Measurements from ENCODE around the gene KCNK1. TPM values are rescaled to one million over a fixed set of nuclear protein-coding genes. Genes with fewer than 3 reads are reported as not detected.

The KCNK1 gene
- total and polyA plus RNA-seq, 2 of the 8 experiments (the other 6 are each of a cell fraction or from before 2014, with no cell fraction given), result 11.9 to 16.5 TPM

GRCh38 chr1:233652526-233652925, 38.6 kb downstream of the KCNK1 start:
- Histone ChIP-seq H3K18ac (ENCODE audit: extremely low read depth, low read length) (no peak overlapping the region), H3K27ac (ENCODE audit: low read depth, low read length) (no peak overlapping the region), H2BK15ac (ENCODE audit: low read length) (no peak overlapping the region), H3K23ac (ENCODE audit: insufficient read length) (no peak overlapping the region), H2BK20ac (ENCODE audit: low read length) (no peak overlapping the region), H3K36me3 (ENCODE audit: control insufficient read depth in 2 of 4, insufficient read depth in 4 of 4, low read length in 3 of 4) (no peaks in the 10 kb centered on the region), H4K20me1 (replicated peaks in 1 of 2; ENCODE audit: control insufficient read depth in 1 of 2, insufficient read depth in 2 of 2, low read length in 2 of 2) (peaks cover 0 to 2% of the 10 kb centered on the region in 2 experiments), H3K56ac (replicated peaks; ENCODE audit: insufficient read length, low read depth, low read length) (no peak overlapping the region), H2BK5ac (ENCODE audit: low read depth, low read length) (no peak overlapping the region), H2AK5ac (ENCODE audit: low read depth, low read length) (0 out of 2 replicates have a peak overlapping the region, but pooled peaks have one; percentile 29), H3K9ac (replicated peaks in 1 of 4; ENCODE audit: extremely low read depth in 1 of 4, low read depth in 3 of 4, low read length in 3 of 4) (no peak overlapping the region), H3K27me3 (replicated peaks in 1 of 4; ENCODE audit: control insufficient read depth in 3 of 4, extremely low read depth in 1 of 4, insufficient read depth in 3 of 4, low read length in 3 of 4) (no peaks in the 10 kb centered on the region), H3K9me3 (ENCODE audit: insufficient read depth in 2 of 2, low read depth in 1 of 2, low read length in 1 of 2) (peaks cover 0 to 4% of the 10 kb centered on the region in 2 experiments; a peak in 1 of 4 replicates), H4K5ac (ENCODE audit: insufficient read length, low read depth, low read length) (no peak overlapping the region), H2BK12ac (ENCODE audit: low read depth, low read length) (no peak overlapping the region), H3K4ac (replicated peaks; ENCODE audit: insufficient read length, low read depth, low read length) (no peak overlapping the region), H2BK120ac (replicated peaks; ENCODE audit: low read depth, low read length) (no peak overlapping the region), H2AFZ (ENCODE audit: low read length) (no peak overlapping the region), H3K14ac (ENCODE audit: insufficient read length) (no peak overlapping the region), H3K4me1 (replicated peaks in 1 of 4; ENCODE audit: control insufficient read depth in 3 of 4, insufficient read depth in 4 of 4, low read length in 3 of 4) (peaks cover 0 to 21% (median 6%) of the 10 kb centered on the region in 4 experiments; a peak in 6 of 7 replicates), H3K79me1 (ENCODE audit: low read depth, low read length) (no peaks in the 10 kb centered on the region), H3K4me3 (ENCODE audit: extremely low read depth in 1 of 4, insufficient read depth in 2 of 4, low read depth in 3 of 4, low read length in 4 of 4) (no peak overlapping the region), H3K4me2 (ENCODE audit: insufficient read depth in 1 of 2, low read depth in 2 of 2, low read length in 2 of 2) (no peak overlapping the region), H4K91ac (replicated peaks; ENCODE audit: insufficient read length, low read length) (no peak overlapping the region), H3K79me2 (ENCODE audit: control insufficient read depth in 1 of 2, insufficient read depth in 2 of 2, low read length in 2 of 2) (peaks cover 0 to 2% of the 10 kb centered on the region in 2 experiments; a peak in 1 of 4 replicates), H3K23me2 (ENCODE audit: low read depth, low read length) (no peaks in the 10 kb centered on the region), H4K8ac (ENCODE audit: extremely low read depth, insufficient read depth, low read length) (no peak overlapping the region)
- 94% methylated on average over 2 of the region's 2 CpGs; no CpG with 5 or more reads in 1 of the 2 experiments for WGBS, 2 experiments (ENCODE audit: extremely low coverage in 1 of 2, insufficient coverage in 1 of 2, insufficient read length in 1 of 2, insufficient replicate concordance in 2 of 2, low coverage in 1 of 2, low lambda C conversion rate in 2 of 2, missing lambda C conversion rate in 1 of 2)
- no peak for TF ChIP-seq CTBP2 (IDR thresholded peaks at IDR 0.05; ENCODE audit: borderline replicate concordance, insufficient read depth, insufficient read length, low read length)
- ChIA-PET CTCF (ENCODE audit: partially characterized antibody) (interaction anchor here (0.6 to 1.5 kb wide), 4 partner anchors 9 to 212 kb away, joined by 3 to 4 read pairs (median 3); no protein-coding TSS in a partner anchor), POLR2A (ENCODE audit: partially characterized antibody) (interaction anchor here (1.4 kb wide), 1 partner anchor 10 kb away, joined by 7 read pairs; no protein-coding TSS in a partner anchor)
- DNase-seq (ENCODE audit: low read depth in 1 of 2, low spot score in 2 of 2) (no peak), FAIRE-seq (no peak)

Measured in H1 (cell line).